Panc1 (cell line): ENCODE data around the gene PDZD4. TPM values are rescaled to one million over a fixed set of nuclear protein-coding genes. Genes with fewer than 3 reads are reported as not detected.

Experiments used
- ATAC-seq: fragments of 200-7000 bp; cut with Tn5 transposase; 2 replicates; pipeline ENCODE4 v1.9.1; 2020; ENCODE audit warnings: mild to moderate bottlenecking, moderate library complexity
- BruUV-seq: library from RNA; stranded (reverse); fragments of 400-500 nt; replicated peaks from 2 replicates; lab custom pipeline; 2021; lab: Mats Ljungman, UMichigan
- CTCF ChIA-PET: fragments of 300-600 bp; sonication (Branson Sonifier 250); formaldehyde crosslinking; loops from one replicate; lab custom pipeline; 2022; ENCODE audit warnings: antibody characterized with exemption; lab: Charles Lee
- POLR2A ChIA-PET: fragments of 300-600 bp; sonication (Branson Sonifier 250); formaldehyde crosslinking; loops from one replicate; lab custom pipeline; 2022; ENCODE audit warnings: antibody characterized with exemption; lab: Charles Lee
- DNase-seq: peaks from one replicate; pipeline ENCODE4 v3.0.0-alpha.2; 2010; ENCODE audit warnings: low read depth, low spot score
- H3K27ac ChIP-seq: 2 replicates; pipeline ENCODE4 v1.5.1; 2011; ENCODE audit warnings: mild to moderate bottlenecking, low read length, inconsistent platforms
- H3K27me3 ChIP-seq: fragments of 200-500 bp; sonication (Bioruptor generic); 2 replicates; pipeline ENCODE4 v1.6.0; 2014; ENCODE audit warnings: low read length, inconsistent platforms; ENCODE audit not compliant: control insufficient read depth, insufficient read depth
- H3K36me3 ChIP-seq: fragments of 200-500 bp; sonication (Bioruptor generic); 2 replicates; pipeline ENCODE4 v1.5.1; 2014; ENCODE audit warnings: inconsistent platforms, mild to moderate bottlenecking, low read length, moderate library complexity; ENCODE audit not compliant: control insufficient read depth, insufficient read depth
- H3K4me1 ChIP-seq: 2 replicates; pipeline ENCODE4 v1.5.1; 2011; ENCODE audit warnings: inconsistent platforms, mild to moderate bottlenecking, low read length, moderate library complexity; ENCODE audit not compliant: control insufficient read depth, insufficient read depth
- H3K4me3 ChIP-seq, 2 experiments: 2 replicates each; pipeline ENCODE4 v1.5.1; 2011 to 2012; ENCODE audit warnings: low read depth in 2 of 2, low read length in 2 of 2, mild to moderate bottlenecking in 2 of 2, inconsistent platforms in 1 of 2, moderate library complexity in 1 of 2
- H3K9me3 ChIP-seq: fragments of 200-500 bp; sonication (Bioruptor generic); 2 replicates; pipeline ENCODE4 v1.5.1; 2014; ENCODE audit warnings: low read depth, mild to moderate bottlenecking, inconsistent platforms, low read length, moderate library complexity; ENCODE audit not compliant: control insufficient read depth, insufficient read depth
- CTCF ChIP-seq: fragments of 450-650 bp; IDR thresholded peaks from 2 replicates; pipeline ENCODE4 v1.5.1; 2017; ENCODE audit warnings: mild to moderate bottlenecking
- POLR2AphosphoS5 ChIP-seq: IDR thresholded peaks from 2 replicates; pipeline ENCODE4 v1.6.1; 2012; ENCODE audit warnings: mild to moderate bottlenecking, low read depth, low read length, moderate library complexity
- REST ChIP-seq, 2 experiments: IDR thresholded peaks; 2 replicates each; pipeline ENCODE4 v1.6.1; 2011 to 2012; ENCODE audit warnings: low read depth in 2 of 2, control low read depth in 1 of 2, low read length in 1 of 2, mild to moderate bottlenecking in 1 of 2, moderate library complexity in 1 of 2; ENCODE audit not compliant: insufficient read depth in 1 of 2
- SIN3A ChIP-seq: IDR thresholded peaks from 2 replicates; pipeline ENCODE4 v1.6.1; 2012; ENCODE audit warnings: low read depth, mild to moderate bottlenecking, low read length, moderate library complexity, borderline replicate concordance; ENCODE audit not compliant: insufficient read depth
- TCF7L2 ChIP-seq: IDR thresholded peaks from 2 replicates; pipeline ENCODE4 v1.6.1; 2011; ENCODE audit warnings: mild to moderate bottlenecking, low read depth, low read length, inconsistent platforms
- in situ Hi-C: cut with HindIII; loops from 2 replicates; pipeline ENCODE4 v1.10.0; 2016; ENCODE audit warnings: low sequenced_read_pairs, low pct_unique_long_range_greater_than_20kb
- intact Hi-C: fragments of 100-400 bp; cut with micrococcal nuclease; formaldehyde crosslinking; loops from one replicate; pipeline ENCODE4 v1.10.0; 2022; ENCODE audit not compliant: unreplicated experiment
- total RNA-seq: library from RNA; stranded (reverse); gene quantifications from one replicate; pipeline ENCODE4 v1.2.1, GENCODE V29; 2021; ENCODE audit not compliant: unreplicated experiment

PDZD4 gene
- total RNA-seq, 1 experiment from 2014 or later = 37.2 TPM

GRCh38 chrX:153844509-153845082, 14.3 kb upstream of the PDZD4 start:
- no TSS peak for BruUV-seq
- Histone ChIP-seq H3K36me3 (no peaks in the 10 kb centered on the region), H3K27me3 (peaks cover 5% of the 10 kb centered on the region; the same call in 1 of the 2 replicates), H3K27ac (no peak overlapping the region), H3K9me3 (no peaks in the 10 kb centered on the region), H3K4me1 (no peaks in the 10 kb centered on the region), H3K4me3 (no peak overlapping the region)
- DNase-seq (no peak), ATAC-seq (no peak)
- ChIA-PET POLR2A (interaction anchor here (0.6 kb wide), 1 partner anchor 26 kb away, joined by 16 read pairs; no protein-coding TSS in a partner anchor), CTCF (no interaction called here)
- in situ Hi-C loops = no loop called here
- intact Hi-C loops = no loop called here
- TF ChIP-seq POLR2AphosphoS5 = no peak

- no TSS peak for BruUV-seq
Observed at GRCh38 chrX:153836921-153837320, 6.6 kb upstream of the PDZD4 start.

More at GRCh38 chrX:153836921-153837320, 6.6 kb upstream of the PDZD4 start:
- ChIA-PET POLR2A (no interaction called here), CTCF (interaction anchor here (0.6 kb wide), 1 partner anchor 9 kb away, joined by 3 read pairs; no protein-coding TSS in a partner anchor)
- ATAC-seq (no peak), DNase-seq (no peak)
- intact Hi-C loops = no loop called here
- H3K27ac ChIP-seq = no peak overlapping the region
- in situ Hi-C loops = no loop called here
- H3K9me3 ChIP-seq = no peaks in the 10 kb centered on the region
- no peaks in the 10 kb centered on the region for H3K27me3 ChIP-seq
- no peaks in the 10 kb centered on the region for H3K36me3 ChIP-seq
- no peaks in the 10 kb centered on the region for H3K4me1 ChIP-seq
- no peak for TF ChIP-seq TCF7L2
- TF ChIP-seq POLR2AphosphoS5 = no peak
- no peak for TF ChIP-seq SIN3A
- no peak for TF ChIP-seq REST (IDR thresholded peaks at IDR 0.05; ENCODE audit: insufficient read depth in 1 of 2, low read depth in 2 of 2, low read length in 1 of 2)
- no peak for TF ChIP-seq CTCF
- H3K4me3 ChIP-seq = no peak overlapping the region
